NT2/D1 (cell line): Measurements from ENCODE around the gene CCDC88A.
"Not testable (repeated sequence)": the region's sequence is repeated elsewhere in the genome, so short reads cannot be mapped to it uniquely, and the experiment has no call there.

Experiments
- DNase-seq: peaks from one replicate; pipeline ENCODE4 v3.0.0-alpha.2; 2011; ENCODE audit warnings: low read depth, low spot score
- H3K27me3 ChIP-seq: 2 replicates; pipeline ENCODE4 v1.6.0; 2011; ENCODE audit warnings: mild to moderate bottlenecking; ENCODE audit not compliant: insufficient read length, insufficient read depth
- H3K36me3 ChIP-seq: 2 replicates; pipeline ENCODE4 v1.6.1; 2011; ENCODE audit warnings: mild to moderate bottlenecking, low read length, mixed read lengths; ENCODE audit not compliant: insufficient read depth, insufficient read length
- H3K4me1 ChIP-seq: 2 replicates; pipeline ENCODE4 v1.5.1; 2011; ENCODE audit not compliant: insufficient read depth, insufficient read length
- H3K4me3 ChIP-seq: 2 replicates; pipeline ENCODE4 v1.5.1; 2011; ENCODE audit warnings: low read depth; ENCODE audit not compliant: insufficient read length
- H3K9ac ChIP-seq: 2 replicates; pipeline ENCODE4 v1.6.0; 2011; ENCODE audit warnings: low read depth; ENCODE audit not compliant: insufficient read length
- H3K9me3 ChIP-seq: 2 replicates; pipeline ENCODE4 v1.5.1; 2011; ENCODE audit warnings: mild to moderate bottlenecking, low read length; ENCODE audit not compliant: insufficient read depth
- SUZ12 ChIP-seq: IDR thresholded peaks from 2 replicates; pipeline ENCODE4 v1.6.1; 2011; ENCODE audit not compliant: insufficient read length, insufficient read depth; ENCODE audit errors: extremely low read depth
- YY1 ChIP-seq: IDR thresholded peaks from 2 replicates; pipeline ENCODE4 v1.6.1; 2011; ENCODE audit not compliant: insufficient read length, insufficient read depth
- ZNF274 ChIP-seq: IDR thresholded peaks from 2 replicates; pipeline ENCODE4 v1.6.1; 2011; ENCODE audit warnings: mild to moderate bottlenecking, low read depth, low read length

The CCDC88A gene

DNA sequence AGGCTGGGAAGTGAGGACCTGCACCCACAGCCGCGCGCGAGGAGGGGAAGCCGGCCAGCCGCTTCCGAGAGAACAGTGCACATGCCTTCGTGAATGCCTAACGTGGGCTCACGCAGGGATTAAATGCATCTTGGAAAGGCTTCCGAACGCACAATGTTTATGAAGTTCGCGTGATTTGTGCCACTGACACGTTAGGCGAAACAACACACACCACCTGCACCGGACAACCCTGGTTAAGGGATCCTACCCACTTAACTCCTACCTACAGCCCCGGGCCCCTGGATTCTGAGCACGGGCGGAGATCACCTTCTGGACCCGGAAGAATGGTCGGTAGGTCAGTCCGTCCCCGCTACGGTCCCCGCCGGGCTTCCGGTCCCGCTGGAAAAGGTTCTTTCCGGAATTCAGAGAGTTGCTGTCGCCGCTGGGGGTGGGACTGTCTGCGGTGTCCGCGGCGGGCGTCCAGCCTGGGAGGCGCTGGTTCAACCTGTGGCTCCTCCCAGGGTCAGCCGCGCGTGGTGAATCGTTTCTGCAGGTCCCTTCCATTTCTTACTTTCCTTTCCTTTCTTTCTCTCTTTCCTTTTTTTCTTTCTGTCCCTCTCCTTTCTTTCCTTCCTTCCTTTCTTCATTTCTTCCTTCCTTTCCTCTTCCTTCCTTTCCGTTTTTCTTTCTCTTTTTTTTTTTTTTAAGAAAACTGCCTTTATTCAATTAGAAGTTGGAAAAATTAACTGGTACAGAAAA, 150.6 kb downstream of the CCDC88A start, which contains the start of gene MTIF2:
TSS of gene MTIF2 (minus strand) at position 325 of the 738 bp plus-strand sequence. CDS start 5,373 bp downstream, outside the sequence.
- Histone ChIP-seq H3K36me3 (peaks cover 23% of the 10 kb centered on the region), H3K27me3 (no peaks in the 10 kb centered on the region), H3K4me3 (peak within 1 kb of the TSS; percentile 98), H3K9me3 (no peaks in the 10 kb centered on the region), H3K9ac (peak within 1 kb of the TSS; percentile 99), H3K4me1 (no peaks in the 10 kb centered on the region)
- no peak for TF ChIP-seq YY1
- TF ChIP-seq SUZ12: no peak
- no peak for TF ChIP-seq ZNF274
- peak; percentile 96 for DNase-seq

DNA sequence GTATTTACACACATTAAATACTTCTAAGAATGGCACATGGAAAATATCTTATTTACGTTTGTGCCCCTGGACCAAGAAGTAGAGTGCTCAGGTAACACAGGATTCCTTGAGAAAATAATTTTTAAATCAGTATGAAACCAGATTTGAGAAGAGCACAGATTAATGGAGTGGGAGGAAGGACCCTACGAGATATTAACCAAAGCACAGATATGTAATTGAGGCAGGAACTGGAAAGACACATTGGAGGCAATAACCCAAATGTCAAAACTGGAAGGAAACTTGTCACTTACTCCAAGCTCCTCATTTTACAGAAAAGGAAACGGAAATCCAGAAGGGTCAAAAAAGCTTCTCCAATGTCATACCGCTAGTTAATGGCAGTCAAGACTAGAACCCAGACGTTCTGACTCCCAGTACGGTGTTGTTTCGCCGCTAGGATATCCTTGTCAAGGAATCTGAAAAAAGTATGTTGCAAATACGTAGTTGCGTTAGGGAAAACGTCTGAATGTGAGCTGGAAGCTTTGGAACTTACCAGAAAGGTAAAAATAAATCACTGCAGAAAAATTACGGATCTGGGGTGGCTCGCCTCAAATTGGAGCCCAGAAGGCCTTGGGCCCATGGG, 151.3 kb downstream of the CCDC88A start:
- no peaks in the 10 kb centered on the region for H3K4me1 ChIP-seq
- peak overlapping the region; percentile 99 for H3K9ac ChIP-seq
- peak overlapping the region; percentile 98 for H3K4me3 ChIP-seq
- TF ChIP-seq ZNF274: no peak
- TF ChIP-seq YY1: no peak
- no peak for TF ChIP-seq SUZ12
- no peak for DNase-seq
- no peaks in the 10 kb centered on the region for H3K27me3 ChIP-seq
- H3K36me3 ChIP-seq: peaks cover 29% of the 10 kb centered on the region
- no peaks in the 10 kb centered on the region for H3K9me3 ChIP-seq

DNA sequence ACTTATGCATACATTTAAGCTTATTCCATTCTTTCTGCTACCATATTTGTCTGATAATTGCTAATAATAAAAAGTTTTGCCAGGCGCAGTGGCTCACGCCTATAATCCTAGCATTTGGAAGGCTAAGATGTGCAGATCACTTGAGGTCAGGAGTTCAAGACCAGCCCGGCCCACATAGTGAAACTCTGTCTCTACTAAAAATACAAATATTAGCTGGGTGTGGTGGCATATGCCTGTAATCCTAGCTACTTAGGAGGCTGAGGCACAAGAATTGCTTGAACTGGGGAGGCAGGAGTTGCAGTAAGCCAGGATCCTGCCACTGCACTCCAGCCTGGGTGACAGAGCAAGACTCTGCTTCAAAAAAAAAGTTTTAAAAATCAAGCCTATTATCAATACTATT, 160.1 kb downstream of the CCDC88A start:
- H3K9ac ChIP-seq, H3K4me3 ChIP-seq, H3K9me3 ChIP-seq, H3K4me1 ChIP-seq, H3K27me3 ChIP-seq, DNase-seq: not testable (repeated sequence)
- H3K36me3 ChIP-seq: peaks cover 61% of the 10 kb centered on the region

DNA sequence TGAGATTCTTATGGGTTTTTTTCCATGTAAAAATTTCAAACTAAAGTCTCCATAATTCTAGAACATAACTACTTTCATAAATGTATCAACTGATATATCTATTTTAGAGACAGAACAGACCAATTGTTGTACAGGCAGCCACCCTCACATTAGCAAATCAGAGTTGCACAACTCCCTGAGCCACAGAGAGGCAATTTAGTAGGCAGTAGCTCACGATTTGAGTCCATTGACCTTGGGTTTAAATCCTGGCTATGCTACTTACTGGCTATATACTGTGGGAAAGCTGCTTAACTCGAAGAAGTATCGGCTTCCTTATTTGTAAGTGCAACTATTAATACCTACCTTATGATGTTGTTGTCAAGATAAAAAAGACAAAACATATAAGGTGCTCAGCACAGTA, 166.8 kb downstream of the CCDC88A start:
- H3K27me3 ChIP-seq: no peaks in the 10 kb centered on the region
- H3K4me3 ChIP-seq: no peak overlapping the region
- TF ChIP-seq YY1 (no peak), ZNF274 (no peak), SUZ12 (no peak)
- no peaks in the 10 kb centered on the region for H3K9me3 ChIP-seq
- H3K4me1 ChIP-seq: no peaks in the 10 kb centered on the region
- no peak overlapping the region for H3K9ac ChIP-seq
- DNase-seq: no peak
- H3K36me3 ChIP-seq: peaks cover 50% of the 10 kb centered on the region

DNA sequence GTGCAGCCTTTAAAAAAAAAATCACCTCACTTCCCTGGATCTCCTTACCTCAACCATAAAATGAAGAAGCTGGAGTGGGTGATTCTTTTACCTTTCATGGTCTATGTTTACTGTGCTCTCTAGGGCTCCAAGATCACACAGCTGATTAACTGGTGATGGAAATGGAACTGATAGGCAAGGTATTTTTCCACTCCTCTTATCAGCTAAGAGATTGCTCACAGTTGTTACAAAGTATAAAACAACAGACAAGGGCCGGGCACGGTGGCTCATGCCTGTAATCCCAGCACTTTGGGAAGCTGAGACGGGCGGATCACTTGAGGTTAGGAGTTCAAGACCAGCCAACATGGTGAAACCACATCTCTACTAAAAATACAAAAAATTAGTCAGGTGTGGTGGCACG, 172.6 kb downstream of the CCDC88A start:
- Histone ChIP-seq H3K27me3 (no peaks in the 10 kb centered on the region), H3K9ac (no peak overlapping the region), H3K36me3 (peaks cover 43% of the 10 kb centered on the region), H3K9me3 (no peaks in the 10 kb centered on the region), H3K4me3 (no peak overlapping the region), H3K4me1 (no peaks in the 10 kb centered on the region)
- no peak for DNase-seq
- TF ChIP-seq ZNF274 (no peak), SUZ12 (no peak), YY1 (no peak)

DNA sequence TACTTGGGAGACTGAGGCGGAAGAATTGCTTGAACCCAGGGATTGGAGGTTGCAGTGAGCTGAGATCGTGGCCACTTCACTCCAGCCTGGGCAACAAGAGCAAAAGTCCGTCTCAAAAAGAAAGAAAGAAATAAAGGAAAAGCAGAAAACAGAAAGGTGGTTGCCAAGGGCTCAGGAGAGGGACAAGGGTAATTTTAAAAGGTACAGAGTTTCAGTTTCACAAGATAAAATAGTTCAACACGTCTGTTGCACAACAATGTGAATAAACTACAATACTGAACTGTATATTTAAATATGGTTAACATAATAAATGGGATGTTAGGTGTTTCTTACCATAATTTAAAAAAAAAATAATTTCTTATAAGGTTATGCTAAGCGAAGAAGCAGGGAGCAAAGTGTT, 174.2 kb downstream of the CCDC88A start:
- TF ChIP-seq YY1 (no peak), SUZ12 (no peak), ZNF274 (no peak)
- no peak for DNase-seq
- Histone ChIP-seq H3K4me1 (no peaks in the 10 kb centered on the region), H3K9me3 (no peaks in the 10 kb centered on the region), H3K4me3 (no peak overlapping the region), H3K36me3 (peaks cover 43% of the 10 kb centered on the region), H3K27me3 (no peaks in the 10 kb centered on the region), H3K9ac (no peak overlapping the region)

DNA sequence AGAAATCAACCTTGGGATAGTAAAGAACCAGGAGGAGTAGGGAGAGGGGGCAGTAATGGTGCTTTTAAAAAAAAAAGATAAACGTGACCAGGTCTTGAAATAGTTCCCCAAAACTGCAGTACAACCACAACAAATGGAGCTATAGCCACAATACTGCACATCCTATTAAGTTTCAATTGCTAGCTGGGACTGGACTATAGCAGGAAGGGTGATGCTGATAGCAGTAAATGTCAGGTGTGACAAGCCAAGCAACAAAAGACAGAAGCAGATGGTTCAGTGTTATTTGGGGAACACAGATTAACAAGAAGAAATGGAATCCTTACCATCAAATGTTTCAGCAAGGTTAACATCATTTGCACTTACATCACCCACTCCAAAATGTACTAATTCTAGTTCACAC, 177.0 kb downstream of the CCDC88A start:
- H3K27me3 ChIP-seq: no peaks in the 10 kb centered on the region
- DNase-seq: no peak
- no peaks in the 10 kb centered on the region for H3K4me1 ChIP-seq
- no peak for TF ChIP-seq ZNF274
- no peak for TF ChIP-seq SUZ12
- TF ChIP-seq YY1: no peak
- H3K4me3 ChIP-seq: no peak overlapping the region
- H3K9me3 ChIP-seq: no peaks in the 10 kb centered on the region
- H3K36me3 ChIP-seq: peaks cover 29% of the 10 kb centered on the region
- no peak overlapping the region for H3K9ac ChIP-seq

DNA sequence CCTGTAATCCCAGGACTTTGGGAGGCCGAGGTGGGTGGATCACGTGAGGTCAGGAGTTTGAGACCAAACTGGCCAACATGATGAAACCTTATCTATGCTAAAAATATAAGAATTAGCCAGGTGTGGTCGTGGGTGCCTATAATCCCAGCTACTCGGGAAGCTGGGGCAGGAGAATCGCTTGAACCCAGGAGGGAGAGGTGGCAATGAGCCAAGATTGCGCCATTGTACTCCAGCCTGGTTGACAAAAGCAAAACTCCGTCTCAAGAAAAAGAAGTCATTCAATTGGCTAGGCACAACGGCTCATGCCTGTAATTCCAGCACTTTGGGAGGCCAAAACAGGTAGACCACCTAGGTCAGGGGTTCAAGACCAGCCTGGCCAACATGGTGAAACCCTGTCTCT, 178.1 kb downstream of the CCDC88A start:
- H3K9me3 ChIP-seq, H3K27me3 ChIP-seq, DNase-seq, H3K9ac ChIP-seq, H3K4me1 ChIP-seq, H3K4me3 ChIP-seq: not testable (repeated sequence)
- peaks cover 24% of the 10 kb centered on the region for H3K36me3 ChIP-seq
